HepG2 (cell line): Measurements from ENCODE around the gene LZTS2. TPM values are rescaled to one million over a fixed set of nuclear protein-coding genes. Genes with fewer than 3 reads are reported as not detected.

Experiments
- ATF6 ChIP-seq: sonication (generic); formaldehyde crosslinking; conservative IDR thresholded peaks from 2 replicates; pipeline ENCODE4 v1.4.0; 2020; ENCODE audit warnings: missing genetic modification reagents
- BRCA1 ChIP-seq: sonication (generic); formaldehyde crosslinking; IDR thresholded peaks from 2 replicates; pipeline ENCODE4 v1.4.0; 2020; ENCODE audit warnings: missing genetic modification reagents
- FOXK2 ChIP-seq: fragments of 450-650 bp; IDR thresholded peaks from 2 replicates; pipeline ENCODE4 v1.6.1; 2016
- KDM5A ChIP-seq: fragments of 200-600 bp; sonication (generic); IDR thresholded peaks from 2 replicates; pipeline ENCODE4 v1.7.0; 2018; ENCODE audit warnings: antibody characterized with exemption, mild to moderate bottlenecking, low read length, borderline replicate concordance
- MED1 ChIP-seq: sonication (generic); formaldehyde crosslinking; IDR thresholded peaks from 2 replicates; pipeline ENCODE4 v1.4.0; 2020; ENCODE audit warnings: missing genetic modification reagents
- MYC ChIP-seq: sonication (generic); formaldehyde crosslinking; IDR thresholded peaks from 2 replicates; pipeline ENCODE4 v1.9.0; 2021; ENCODE audit warnings: missing genetic modification reagents, borderline replicate concordance
- RNF2 ChIP-seq: fragments of 450-650 bp; conservative IDR thresholded peaks from 2 replicates; pipeline ENCODE4 v1.6.1; 2016; ENCODE audit warnings: low read depth
- SNAPC4 ChIP-seq: sonication (generic); formaldehyde crosslinking; IDR thresholded peaks from 2 replicates; pipeline ENCODE4 v1.4.0; 2020; ENCODE audit warnings: mild to moderate bottlenecking, missing genetic modification reagents
- TFAP4 ChIP-seq: sonication (generic); IDR thresholded peaks from 2 replicates; pipeline ENCODE4 v1.6.1; 2016; ENCODE audit warnings: low read depth, borderline replicate concordance
- ZFAT ChIP-seq: sonication (generic); formaldehyde crosslinking; conservative IDR thresholded peaks from 2 replicates; pipeline ENCODE4 v1.8.1; 2023; ENCODE audit warnings: missing genetic modification reagents, inconsistent platforms
- ZFX ChIP-seq: sonication (generic); formaldehyde crosslinking; IDR thresholded peaks from 2 replicates; pipeline ENCODE4 v1.4.0; 2020; ENCODE audit warnings: mild to moderate bottlenecking, low read depth, missing genetic modification reagents, moderate library complexity
- ZNF232 ChIP-seq: sonication (generic); formaldehyde crosslinking; IDR thresholded peaks from 2 replicates; pipeline ENCODE4 v1.4.0; 2020; ENCODE audit warnings: missing genetic modification reagents, borderline replicate concordance
- ZNF33B ChIP-seq: sonication (generic); formaldehyde crosslinking; IDR thresholded peaks from 2 replicates; pipeline ENCODE4 v1.5.1; 2020; ENCODE audit warnings: mild to moderate bottlenecking, missing genetic modification reagents
- ZNF350 ChIP-seq: sonication (generic); formaldehyde crosslinking; IDR thresholded peaks from 2 replicates; pipeline ENCODE4 v1.4.0; 2020; ENCODE audit warnings: mild to moderate bottlenecking, low read depth, missing genetic modification reagents, borderline replicate concordance
- ZNF430 ChIP-seq: sonication (generic); formaldehyde crosslinking; IDR thresholded peaks from 2 replicates; pipeline ENCODE4 v1.9.0; 2021; ENCODE audit warnings: mild to moderate bottlenecking, missing genetic modification reagents
- ZNF451 ChIP-seq: sonication (generic); formaldehyde crosslinking; IDR thresholded peaks from 2 replicates; pipeline ENCODE4 v1.5.0; 2020; ENCODE audit warnings: mild to moderate bottlenecking, missing genetic modification reagents
- ZNF510 ChIP-seq: sonication (generic); formaldehyde crosslinking; IDR thresholded peaks from 2 replicates; pipeline ENCODE4 v1.4.0; 2020; ENCODE audit warnings: low read depth, mild to moderate bottlenecking, missing genetic modification reagents
- ZNF576 ChIP-seq: sonication (generic); formaldehyde crosslinking; IDR thresholded peaks from 2 replicates; pipeline ENCODE4 v1.4.0; 2020; ENCODE audit warnings: mild to moderate bottlenecking, missing genetic modification reagents
- ZNF737 ChIP-seq: sonication (generic); formaldehyde crosslinking; IDR thresholded peaks from 2 replicates; pipeline ENCODE4 v1.5.0; 2020; ENCODE audit warnings: missing genetic modification reagents, mild to moderate bottlenecking, borderline replicate concordance
- ZNF83 ChIP-seq: sonication (generic); formaldehyde crosslinking; IDR thresholded peaks from 2 replicates; pipeline ENCODE4 v1.4.0; 2020; ENCODE audit warnings: missing genetic modification reagents, mild to moderate bottlenecking, borderline replicate concordance
- ZSCAN12 ChIP-seq: sonication (generic); formaldehyde crosslinking; IDR thresholded peaks from 2 replicates; pipeline ENCODE4 v1.9.0; 2021; ENCODE audit warnings: mild to moderate bottlenecking, missing genetic modification reagents
- polyA plus RNA-seq, 8 experiments: library from polyadenylated mRNA; depleted of rRNA in 3 of 8; stranded (reverse) in 7 of 8; unstranded in 1 of 8; fragments of >200 nt; fragmentation: Illumina TruSeq in 4 of 8; extraction: Trizol in 4 of 8; gene quantifications; 2 replicates each; pipeline versions ENCODE4 v1.2.1 to v1.2.3, GENCODE V29; 2011 to 2016; ENCODE audit warnings: low read depth in 4 of 8, missing spikeins in 1 of 8, mixed read lengths in 1 of 8; ENCODE audit not compliant: insufficient read depth in 1 of 8
- total RNA-seq, 5 experiments: library from RNA; depleted of rRNA; stranded (reverse); fragments of >200 nt; fragmentation: Illumina TruSeq; extraction: Trizol; gene quantifications; 2 replicates each; pipeline ENCODE4 v1.2.3, GENCODE V29; 2016; ENCODE audit warnings: low read depth in 1 of 5

Gene LZTS2
- total and polyA plus RNA-seq, 2 of the 13 experiments (the other 11 are each of a cell fraction or from before 2014, with no cell fraction given): 43.6 to 65.6 TPM

- TF ChIP-seq ZNF510 (CRISPR knock-in tag) (no peak), FOXK2 (no peak), MED1 (CRISPR knock-in tag) (0 out of 2 replicates have a peak, but pooled peaks have one; percentile 19), BRCA1 (CRISPR knock-in tag) (no peak), ZNF737 (0 out of 2 replicates have a peak, but pooled peaks have one; percentile 55), ZNF350 (CRISPR knock-in tag) (peak; percentile 71; the same call in 1 of the 2 replicates), ZNF451 (CRISPR knock-in tag) (0 out of 2 replicates have a peak, but pooled peaks have one; percentile 66), ZNF576 (CRISPR knock-in tag) (peak; percentile 36; the same call in 1 of the 2 replicates), ZSCAN12 (CRISPR knock-in tag) (0 out of 2 replicates have a peak, but pooled peaks have one; percentile 16), ZFX (CRISPR knock-in tag) (peak; percentile 76), ZNF232 (CRISPR knock-in tag) (peak; percentile 31; the same call in 1 of the 2 replicates), SNAPC4 (CRISPR knock-in tag) (peak; percentile 76; the same call in 1 of the 2 replicates), RNF2 (peak; percentile 70; the same call in 1 of the 2 replicates), ZNF83 (CRISPR knock-in tag) (0 out of 2 replicates have a peak, but pooled peaks have one; percentile 40), KDM5A (no peak), TFAP4 (peak; percentile 66; the same call in 1 of the 2 replicates), ZNF33B (CRISPR knock-in tag) (peak; percentile 67; the same call in 1 of the 2 replicates), MYC (peak; percentile 96), ATF6 (CRISPR knock-in tag) (no peak), ZFAT (CRISPR knock-in tag) (no peak), ZNF430 (0 out of 2 replicates have a peak, but pooled peaks have one; percentile 29)
Observed at GRCh38 chr10:101018600-101019439, 19.2 kb downstream of the LZTS2 start (continued).
